Peyer's patch (tissue), 4 donors: ENCODE results near the gene LITAFD. TPM values are rescaled to one million over a fixed set of nuclear protein-coding genes. Genes with fewer than 3 reads are reported as not detected.
A peak's percentile ranks its signal among the peaks of the same experiment; 100 is the strongest.

Experiments used
- DNase-seq, 3 donors: peaks; one replicate each; pipeline ENCODE4 v3.0.0-alpha.2; 2017 to 2019
- H3K27ac ChIP-seq, 4 donors: fragments of 200-600 bp; sonication (generic); one replicate each; pipeline ENCODE4 v1.5.1; 2016 to 2019
- H3K27me3 ChIP-seq, 2 donors: fragments of 200-600 bp; sonication (generic); one replicate each; pipeline ENCODE4 v1.5.1; 2019
- H3K36me3 ChIP-seq, 3 donors: fragments of 200-600 bp; sonication (generic); one replicate each; pipeline ENCODE4 v1.5.1; 2016 to 2019
- H3K4me1 ChIP-seq, 4 donors: fragments of 200-600 bp; sonication (generic); one replicate each; pipeline ENCODE4 v1.5.1; 2016 to 2019
- H3K4me3 ChIP-seq, 4 donors: fragments of 200-600 bp; sonication (generic); 1 replicate in 3 of 4; 2 replicates in 1 of 4; pipeline ENCODE4 v1.5.1; 2016 to 2019; ENCODE audit warnings: mild to moderate bottlenecking in 1 of 4
- H3K9me3 ChIP-seq, 4 donors: fragments of 200-600 bp; sonication (generic); one replicate each; pipeline ENCODE4 v1.5.1; 2016 to 2019; ENCODE audit warnings: mild to moderate bottlenecking in 1 of 4
- CTCF ChIP-seq, 6 experiments: fragments of 450-650 bp in 4 of 6; fragments of 200-600 bp in 2 of 6; sonication (generic) in 1 of 6; IDR thresholded peaks; one replicate each; pipeline ENCODE4 v1.5.1; 2017 to 2019; ENCODE audit warnings: antibody characterized with exemption in 6 of 6, mild to moderate bottlenecking in 3 of 6, moderate library complexity in 1 of 6
- POLR2A ChIP-seq, 2 donors: fragments of 450-650 bp; IDR thresholded peaks; one replicate each; pipeline ENCODE4 v1.5.1; 2017; ENCODE audit warnings: antibody characterized with exemption in 2 of 2, mild to moderate bottlenecking in 2 of 2, moderate library complexity in 2 of 2
- total RNA-seq, 4 donors: library from RNA; depleted of rRNA; stranded (reverse); fragments of >200 nt; gene quantifications; one replicate each; pipeline ENCODE4 v1.1.0, GENCODE V29; 2016

LITAFD gene
- total RNA-seq, 4 donors from 2014 or later = not detected

DNA sequence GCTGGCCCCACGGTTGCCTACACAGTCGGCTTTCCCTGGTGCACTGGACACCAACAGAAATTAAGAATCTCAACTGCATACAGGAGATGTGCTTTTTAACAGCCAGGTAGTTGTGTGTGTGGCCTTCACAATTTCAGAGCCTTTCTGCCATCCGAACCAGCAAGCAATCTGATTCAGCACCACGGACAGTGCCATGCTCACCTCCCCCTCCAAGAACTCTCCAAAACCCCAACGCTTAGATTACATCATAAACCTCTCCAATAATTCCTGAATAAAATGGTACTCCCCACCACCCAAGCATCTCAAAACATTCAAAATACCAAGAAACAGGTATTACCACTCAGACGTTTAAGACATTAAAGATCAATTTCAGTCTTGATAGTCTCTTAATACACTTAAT lies 49.7 kb downstream of the LITAFD start:
- H3K4me1 ChIP-seq = peaks cover 0 to 22% (median 4%) of the 10 kb centered on the region in 4 donors
- peak in 2 of 3 donors; percentile 31 to 70 for DNase-seq

GRCh38 chr16:8934601-8935000 lies 52.5 kb downstream of the LITAFD start:
- no peak for DNase-seq
- peaks cover 0 to 6% (median 0%) of the 10 kb centered on the region in 3 donors for H3K36me3 ChIP-seq
- no peak overlapping the region for H3K4me3 ChIP-seq
- H3K9me3 ChIP-seq = no peaks in the 10 kb centered on the region
- no peak for TF ChIP-seq CTCF (IDR thresholded peaks at IDR 0.05)
- TF ChIP-seq POLR2A (IDR thresholded peaks at IDR 0.05) = no peak
- peaks cover 0 to 34% (median 5%) of the 10 kb centered on the region in 4 donors for H3K4me1 ChIP-seq
- no peak overlapping the region for H3K27ac ChIP-seq
- no peaks in the 10 kb centered on the region for H3K27me3 ChIP-seq

More for the DNA sequence above, 49.7 kb downstream of the LITAFD start:
- Histone ChIP-seq H3K27ac (no peak overlapping the region), H3K27me3 (no peaks in the 10 kb centered on the region), H3K4me3 (no peak overlapping the region), H3K9me3 (no peaks in the 10 kb centered on the region), H3K36me3 (peaks cover 0 to 21% (median 0%) of the 10 kb centered on the region in 3 donors)
- TF ChIP-seq CTCF (IDR thresholded peaks at IDR 0.05) (no peak), POLR2A (IDR thresholded peaks at IDR 0.05) (no peak)

Other genes starting within 250 kb of the LITAFD start
- 10 to 100 TPM in 3 of 4 donors, 1 to 10 TPM in 1; 8.3 to 33.5 (median 29.0) TPM for gene ABAT, start 207.7 kb upstream of the LITAFD start, total RNA-seq
- 1 to 10 TPM in 3 of 4 donors, not detected in 1; 2.3 to 5.6 (median 4.9) TPM for gene TMEM186, start 84.7 kb upstream of the LITAFD start, total RNA-seq
- gene PMM2, start 84.5 kb upstream of the LITAFD start, total RNA-seq = 10 to 100 TPM; 49.5 to 84.2 (median 82.3) TPM
- 100 to 1,000 TPM in 1 of 4 donors, 10 to 100 TPM in 3; 35.4 to 102 (median 52.4) TPM for gene CARHSP1, start 13.3 kb upstream of the LITAFD start, total RNA-seq
- gene USP7, start 81.6 kb downstream of the LITAFD start, total RNA-seq = 100 to 1,000 TPM; 125 to 139 (median 130) TPM
- 10 to 100 TPM; 38.0 to 56.2 (median 53.5) TPM for gene HAPSTR1, start 209.3 kb downstream of the LITAFD start, total RNA-seq